Measurements from ENCODE around the gene NUMA1.
A peak's percentile ranks its signal among the peaks of the same experiment; 100 is the strongest.

The NUMA1 gene

GRCh38 chr11:72013765-72014711, 66.3 kb downstream of the NUMA1 start:
- no peak for DNase-seq

DNA sequence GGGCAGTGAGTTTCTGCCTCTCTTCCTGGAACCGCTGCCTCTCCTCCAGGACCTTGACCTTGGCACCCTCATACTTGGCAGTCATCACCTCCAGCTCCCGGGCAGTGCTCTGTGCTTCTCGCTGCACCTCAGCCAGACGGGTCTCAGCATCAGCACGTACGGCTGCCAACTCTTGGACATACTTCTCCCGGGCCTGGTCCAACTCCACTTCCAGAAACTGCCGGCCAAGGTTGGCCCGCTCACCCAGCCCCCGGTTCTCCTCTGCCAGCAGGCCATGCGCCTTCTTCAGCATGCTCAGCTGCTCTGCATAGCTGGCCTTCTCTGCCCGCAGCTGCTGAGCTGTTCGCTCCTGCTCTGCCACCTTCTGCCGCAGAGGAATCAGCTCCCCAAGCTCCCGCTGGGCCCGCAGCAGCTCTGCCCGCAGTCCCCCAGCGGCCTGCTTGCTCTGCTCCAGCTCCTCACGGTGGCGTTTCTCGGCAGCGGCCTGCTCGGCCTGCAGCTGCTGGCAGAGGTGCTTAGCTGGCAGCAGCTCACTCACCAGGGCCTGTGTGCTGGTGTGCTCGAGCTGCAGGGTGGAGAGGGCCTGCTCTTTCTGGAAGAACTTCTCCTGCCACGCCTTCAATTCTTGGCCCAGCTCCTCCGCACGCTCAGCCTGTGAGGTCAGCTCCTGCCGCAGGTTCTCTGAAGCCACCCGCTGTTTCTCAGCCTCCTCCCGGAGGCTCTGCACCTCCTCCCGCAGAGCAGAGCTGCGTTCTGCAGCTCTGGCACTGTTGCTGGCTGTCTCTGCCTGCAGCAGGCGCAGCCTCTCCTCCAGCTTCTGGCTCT, 67.2 kb downstream of the NUMA1 start:
- peak; percentile 61 for DNase-seq

- DNase-seq = no peak
These were observed 68.2 kb downstream of the NUMA1 start for GRCh38 chr11:72012091-72012630.

DNA sequence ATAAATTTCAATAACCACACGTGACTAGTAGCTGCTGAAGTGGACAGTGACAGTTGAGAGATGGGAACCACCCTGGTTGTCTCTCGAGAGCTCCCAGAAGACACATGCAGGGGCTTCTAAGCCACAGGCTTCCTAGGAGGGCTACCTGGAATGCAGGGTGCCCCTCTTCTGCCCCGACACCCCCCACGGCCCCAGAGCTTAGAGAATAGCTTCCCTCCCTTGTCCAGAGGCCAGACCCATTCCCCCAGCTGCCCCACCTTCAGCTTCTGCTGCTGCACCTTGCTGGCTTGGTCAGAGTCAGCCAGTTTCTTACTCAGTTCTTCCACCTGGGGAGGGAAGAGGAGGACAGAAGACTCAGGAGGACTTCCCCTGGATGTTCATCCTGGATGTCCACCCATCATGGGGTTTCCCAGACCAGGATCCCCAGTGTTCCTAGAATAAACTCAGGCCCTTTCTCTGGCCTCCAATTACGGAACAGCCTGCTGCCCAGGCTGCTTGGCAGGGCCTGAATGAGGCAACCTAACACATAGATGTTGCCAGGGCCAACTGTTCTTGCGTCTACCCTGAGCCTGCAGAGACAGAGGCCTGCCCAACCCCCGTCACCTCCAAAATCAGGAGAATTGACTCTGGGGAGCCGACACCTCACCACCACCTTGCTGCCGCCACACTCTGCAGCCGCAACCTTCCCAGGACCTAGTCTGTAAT, 69.7 kb downstream of the NUMA1 start:
- peak; percentile 47 for DNase-seq

DNA sequence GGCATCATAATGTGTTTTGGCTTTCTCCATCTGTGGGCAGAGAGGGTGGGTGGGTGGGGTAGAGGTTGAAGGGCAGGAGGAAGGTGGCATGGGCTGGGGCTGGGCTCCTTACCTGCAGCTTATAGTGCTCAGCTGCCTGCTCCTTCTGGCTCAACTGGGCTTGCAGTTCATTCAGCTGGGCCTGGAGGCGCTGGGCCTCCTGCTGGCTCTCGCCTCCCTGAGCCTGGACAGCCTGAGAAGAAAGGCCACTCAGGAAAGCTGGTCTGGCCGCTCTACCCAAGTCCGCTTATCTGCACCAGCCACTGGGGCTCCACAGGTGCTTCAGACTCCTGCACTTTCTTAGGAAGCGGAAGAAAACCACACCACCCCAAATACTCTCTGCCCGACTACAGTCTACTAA, 71.2 kb downstream of the NUMA1 start:
- DNase-seq = no peak

GRCh38 chr11:72008728-72009127, 71.6 kb downstream of the NUMA1 start:
- no peak for DNase-seq

DNA sequence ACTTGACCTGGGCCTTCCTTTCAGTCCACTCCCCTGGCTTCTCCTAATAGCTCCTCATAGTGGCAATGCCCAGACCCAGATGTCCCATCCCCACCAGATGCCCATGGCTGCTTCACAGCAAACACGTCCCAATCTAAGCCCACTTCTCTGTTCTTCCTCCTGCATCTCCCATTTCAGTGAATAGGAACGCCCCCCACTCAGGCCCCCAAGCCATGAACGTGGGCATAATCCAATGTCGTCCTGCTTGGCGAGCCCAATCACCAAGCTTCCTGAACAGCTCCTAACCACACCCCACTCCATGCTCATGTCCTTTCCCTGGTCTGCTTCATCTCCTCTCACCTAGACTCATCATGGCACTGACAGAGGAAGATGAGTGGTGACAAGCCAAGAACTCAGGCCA, 72.8 kb downstream of the NUMA1 start:
- no peak for DNase-seq

- DNase-seq = no peak
These were observed 73.3 kb downstream of the NUMA1 start for GRCh38 chr11:72007089-72007476.

- no peak for DNase-seq
These were observed 73.8 kb downstream of the NUMA1 start for GRCh38 chr11:72006309-72007088.

DNA sequence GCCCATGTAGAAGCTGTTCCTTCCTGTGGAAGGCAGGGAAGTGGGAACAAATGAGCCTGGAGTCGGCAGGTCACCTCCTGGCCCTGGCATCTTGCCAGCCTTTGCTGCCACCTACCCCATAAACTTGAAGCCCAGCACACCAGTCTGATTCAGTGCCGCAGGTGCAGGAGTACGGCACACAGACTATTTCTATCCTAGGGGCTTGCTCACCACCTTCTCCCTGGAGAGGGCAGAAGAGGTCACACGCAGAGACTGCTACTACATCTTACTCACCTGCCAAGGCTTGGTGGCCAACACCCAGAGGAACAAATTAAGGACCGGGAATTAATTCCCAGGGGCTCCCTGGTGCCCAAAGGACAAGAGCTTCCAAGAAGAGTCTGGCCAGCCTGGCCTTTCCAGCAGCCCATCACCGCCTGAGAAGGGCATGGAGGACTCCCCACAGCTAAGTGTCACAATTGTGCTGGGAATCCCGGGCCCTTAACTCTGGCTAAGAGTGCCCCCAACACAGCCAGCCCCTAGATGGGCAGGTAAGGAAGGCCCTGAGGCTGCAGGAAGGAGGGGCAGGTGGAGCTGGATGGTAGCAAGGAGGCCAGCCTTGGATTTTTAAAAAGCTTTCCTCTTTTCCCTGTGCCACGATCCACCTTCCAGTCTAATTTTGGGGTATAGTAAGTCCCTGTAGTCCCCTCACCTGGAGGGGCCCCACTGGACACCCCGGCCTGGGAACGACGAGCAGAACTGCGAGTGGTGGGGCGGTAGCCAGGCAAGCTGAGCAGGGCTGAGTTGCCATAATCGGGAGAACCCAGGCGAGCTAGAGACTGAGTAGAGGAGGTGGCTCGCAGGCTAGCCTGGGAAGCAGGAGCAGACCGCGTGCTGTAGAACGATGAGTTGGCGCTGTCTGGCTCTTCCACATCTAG, 74.7 kb downstream of the NUMA1 start:
- no peak for DNase-seq

GRCh38 chr11:72004515-72005346, 75.6 kb downstream of the NUMA1 start:
- DNase-seq = no peak

DNA sequence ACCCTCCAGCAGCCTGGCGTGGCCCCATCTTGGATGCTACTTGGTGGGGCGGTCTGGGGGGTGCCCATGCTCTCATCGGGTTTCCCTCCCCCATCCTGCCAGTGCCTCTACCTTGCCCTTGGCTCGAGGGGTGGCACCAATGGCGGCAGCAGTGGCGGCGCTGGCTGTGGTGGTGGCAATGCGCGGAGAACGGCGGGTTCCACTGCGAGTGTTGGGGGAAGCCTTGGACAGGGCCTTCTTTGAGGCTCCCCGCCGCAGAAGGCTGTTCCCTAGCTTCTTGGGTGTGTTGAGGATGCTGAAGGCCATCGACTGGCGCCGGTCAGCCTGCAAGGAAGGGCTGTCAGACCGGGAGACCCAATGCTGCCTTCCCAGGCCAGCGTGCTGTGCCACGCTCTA, 76.6 kb downstream of the NUMA1 start:
- DNase-seq = no peak

GRCh38 chr11:72002841-72003775, 77.2 kb downstream of the NUMA1 start:
- DNase-seq = no peak

- DNase-seq = no peak
These were observed 78.3 kb downstream of the NUMA1 start for GRCh38 chr11:72001834-72002591.

DNA sequence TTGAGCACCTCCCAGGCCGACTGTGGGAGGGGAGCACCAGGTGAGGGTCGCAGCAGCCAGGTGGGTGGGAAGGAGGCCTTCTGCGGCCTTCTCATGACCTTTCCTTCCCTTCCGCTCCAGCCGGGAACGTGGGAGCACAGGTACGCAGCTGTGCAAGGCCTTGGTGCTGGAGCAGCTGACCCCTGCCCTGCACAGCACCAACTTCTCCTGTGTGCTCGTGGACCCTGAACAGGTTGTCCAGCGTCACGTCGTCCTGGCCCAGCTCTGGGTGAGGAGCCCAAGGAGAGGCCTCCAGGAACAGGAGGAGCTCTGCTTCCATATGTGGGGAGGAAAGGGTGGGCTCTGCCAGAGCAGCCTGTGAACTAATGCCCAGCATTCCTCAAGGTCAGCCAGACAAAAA, 79.1 kb downstream of the NUMA1 start:
- no peak for DNase-seq

GRCh38 chr11:72000202-72000867, 80.0 kb downstream of the NUMA1 start:
- DNase-seq = no peak

- no peak for DNase-seq
These were observed 80.5 kb downstream of the NUMA1 start for GRCh38 chr11:71999798-72000197.

- no peak for DNase-seq
These were observed 81.0 kb downstream of the NUMA1 start for GRCh38 chr11:71999362-71999761.

Measured in midbrain (tissue), 1 donor.